Measurements from ENCODE around the gene ACRBP.

The ACRBP gene

GRCh38 chr12:6667559-6668210 lies 20.5 kb upstream of the ACRBP start:
- POLR2A ChIA-PET: interaction anchor here (1.1 kb wide), 1 partner anchor 56 kb away, joined by 3 read pairs; the partner anchor contains the start of gene COPS7A
- peak; percentile 0 for TF ChIP-seq CTCF (IDR thresholded peaks at IDR 0.05; ENCODE audit: insufficient read depth, low read length, missing control alignments)
- DNase-seq (ENCODE audit: low read depth, low spot score): no peak
- no peak overlapping the region for H3K4me3 ChIP-seq (ENCODE audit: low read depth, low read length)
- CTCF ChIA-PET: interaction anchor here (1.1 to 2.1 kb wide), 3 partner anchors 16 to 24 kb away, joined by 3 to 9 read pairs (median 4); no protein-coding TSS in a partner anchor

DNA sequence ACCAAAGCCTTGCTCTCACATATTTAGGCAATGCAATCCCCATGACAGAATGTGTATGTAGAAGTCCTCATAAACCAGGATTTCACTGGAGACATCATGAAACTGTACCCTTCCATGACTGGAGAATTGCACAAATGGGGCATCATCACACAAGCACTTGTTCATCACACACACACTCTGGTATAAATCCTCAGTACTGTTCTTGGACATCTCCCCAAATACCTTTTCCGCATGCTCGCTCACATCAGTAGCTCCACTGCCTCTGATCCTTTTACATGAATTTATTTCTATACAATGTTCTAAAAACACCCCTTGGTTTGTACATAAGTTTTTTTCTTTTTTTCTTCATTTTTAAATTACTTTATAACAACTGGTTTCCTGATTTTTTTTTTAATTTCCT lies 19.0 kb upstream of the ACRBP start:
- TF ChIP-seq CTCF (IDR thresholded peaks at IDR 0.05; ENCODE audit: insufficient read depth, low read length, missing control alignments): no peak
- POLR2A ChIA-PET: no interaction called here
- DNase-seq (ENCODE audit: low read depth, low spot score): no peak
- CTCF ChIA-PET: interaction anchor here (0.8 to 1.2 kb wide), 3 partner anchors 27 to 87 kb away, joined by 3 to 4 read pairs (median 3); partner anchors contain the start of gene MLF2
- no peak overlapping the region for H3K4me3 ChIP-seq (ENCODE audit: low read depth, low read length)

DNA sequence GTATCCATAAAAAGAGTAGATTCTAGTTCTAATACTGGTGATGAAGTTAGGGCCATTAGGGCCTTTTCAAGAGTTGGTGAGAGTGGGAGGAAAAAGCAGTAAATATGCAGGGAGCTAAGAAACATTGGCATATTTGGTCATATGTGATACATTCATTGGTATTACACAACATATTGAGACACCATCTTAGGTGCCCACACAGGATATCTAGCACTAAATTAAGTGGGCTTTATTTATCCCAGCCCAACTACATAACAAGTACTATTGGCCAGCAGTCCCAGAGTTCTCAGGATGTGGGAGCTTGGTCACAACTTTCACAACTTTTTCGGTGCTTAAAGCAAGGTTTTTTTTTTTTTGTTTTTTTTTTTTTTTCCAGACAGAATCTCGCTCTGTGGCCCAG lies 17.7 kb upstream of the ACRBP start:
- CTCF ChIA-PET: interaction anchor here (0.8 to 1.8 kb wide), 7 partner anchors 10 to 89 kb away, joined by 3 to 9 read pairs (median 4); partner anchors contain the start of genes MLF2 and ZNF384
- TF ChIP-seq CTCF (IDR thresholded peaks at IDR 0.05; ENCODE audit: insufficient read depth, low read length, missing control alignments): no peak
- POLR2A ChIA-PET: no interaction called here
- no peak for DNase-seq (ENCODE audit: low read depth, low spot score)
- no peak overlapping the region for H3K4me3 ChIP-seq (ENCODE audit: low read depth, low read length)

- H3K4me3 ChIP-seq (ENCODE audit: low read depth, low read length): peak within 1 kb of the TSS; percentile 98
- peak; percentile 96 for DNase-seq (ENCODE audit: low read depth, low spot score)
- CTCF ChIA-PET: interaction anchor here (1.1 to 1.5 kb wide), 2 partner anchors 22 to 44 kb away, joined by 4 to 5 read pairs; no protein-coding TSS in a partner anchor
- POLR2A ChIA-PET: interaction anchor here (0.6 kb wide), 1 partner anchor 130 kb away, joined by 5 read pairs; no protein-coding TSS in a partner anchor
- no peak for TF ChIP-seq CTCF (IDR thresholded peaks at IDR 0.05; ENCODE audit: insufficient read depth, low read length, missing control alignments)
These were observed 15.9 kb upstream of the ACRBP start, which contains the start of gene ING4 for GRCh38 chr12:6662906-6663742. TSS of gene ING4 (minus strand) at chr12:6663119. CDS start at chr12:6663101, 18 bp downstream.

GRCh38 chr12:6662602-6662905 lies 15.3 kb upstream of the ACRBP start:
- peak overlapping the region; percentile 98 for H3K4me3 ChIP-seq (ENCODE audit: low read depth, low read length)
- CTCF ChIA-PET: no interaction called here
- DNase-seq (ENCODE audit: low read depth, low spot score): no peak
- POLR2A ChIA-PET: no interaction called here
- no peak for TF ChIP-seq CTCF (IDR thresholded peaks at IDR 0.05; ENCODE audit: insufficient read depth, low read length, missing control alignments)

DNA sequence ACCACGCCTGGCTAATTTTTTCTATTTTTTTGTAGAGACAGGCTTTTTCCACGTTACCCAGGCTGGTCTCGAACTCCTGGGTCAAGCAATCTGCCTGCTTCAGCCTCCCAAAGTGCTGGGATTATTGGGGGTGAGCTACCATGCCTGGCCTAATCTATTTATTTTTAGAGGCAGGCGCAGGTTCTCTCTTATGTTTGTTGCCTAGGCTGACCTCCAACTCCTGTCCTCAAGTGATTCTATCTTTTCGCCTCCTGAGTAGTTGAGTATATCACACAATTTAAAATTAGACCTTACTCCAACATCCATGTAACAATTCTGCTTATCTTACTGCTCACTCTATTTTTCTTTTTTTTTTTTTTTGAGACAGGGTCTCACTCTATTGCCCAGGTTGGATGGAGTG lies 6.8 kb upstream of the ACRBP start:
- ChIA-PET POLR2A (no interaction called here), CTCF (interaction anchor here (1.5 kb wide), 1 partner anchor 33 kb away, joined by 4 read pairs; no protein-coding TSS in a partner anchor)
- no peak overlapping the region for H3K4me3 ChIP-seq (ENCODE audit: low read depth, low read length)
- no peak for DNase-seq (ENCODE audit: low read depth, low spot score)
- no peak for TF ChIP-seq CTCF (IDR thresholded peaks at IDR 0.05; ENCODE audit: insufficient read depth, low read length, missing control alignments)

Measured in AG04449 (cell line).